22Rv1 (cell line): Measurements from ENCODE around the gene SAT1.

Experiments
- CTCF ChIP-seq: fragments of 450-650 bp; IDR thresholded peaks from 2 replicates; pipeline ENCODE4 v1.5.1; 2017; ENCODE audit warnings: mild to moderate bottlenecking
- ZFX ChIP-seq: fragments of 450-650 bp; IDR thresholded peaks from 2 replicates; pipeline ENCODE4 v1.6.1; 2017; ENCODE audit warnings: antibody characterized with exemption, borderline replicate concordance

- no peak for TF ChIP-seq CTCF
- no peak for TF ChIP-seq ZFX
These were observed 43.2 kb downstream of the SAT1 start for GRCh38 chrX:23826216-23826615.
